Measurements from ENCODE around the gene AFF3.

GRCh38 chr2:99565227-99565626, 577.2 kb downstream of the AFF3 start:
- TF ChIP-seq CTCF (IDR thresholded peaks at IDR 0.05), result no peak
- no peak for TF ChIP-seq POLR2AphosphoS5 (IDR thresholded peaks at IDR 0.05)
- no peak for TF ChIP-seq POLR2A (IDR thresholded peaks at IDR 0.05)
